Fibroblast of skin of left biceps (primary cell): ENCODE data around the gene GATA5.

Experiments
- DNase-seq, 2 experiments: peaks; one replicate each; pipeline ENCODE4 v3.0.0-alpha.2; 2013; ENCODE audit warnings: low read depth in 2 of 2

GATA5 gene

GRCh38 chr20:62487561-62488354, 12.0 kb upstream of the GATA5 start:
- no peak for DNase-seq

- no peak for DNase-seq
These were observed 11.3 kb upstream of the GATA5 start for GRCh38 chr20:62487118-62487517.

DNA sequence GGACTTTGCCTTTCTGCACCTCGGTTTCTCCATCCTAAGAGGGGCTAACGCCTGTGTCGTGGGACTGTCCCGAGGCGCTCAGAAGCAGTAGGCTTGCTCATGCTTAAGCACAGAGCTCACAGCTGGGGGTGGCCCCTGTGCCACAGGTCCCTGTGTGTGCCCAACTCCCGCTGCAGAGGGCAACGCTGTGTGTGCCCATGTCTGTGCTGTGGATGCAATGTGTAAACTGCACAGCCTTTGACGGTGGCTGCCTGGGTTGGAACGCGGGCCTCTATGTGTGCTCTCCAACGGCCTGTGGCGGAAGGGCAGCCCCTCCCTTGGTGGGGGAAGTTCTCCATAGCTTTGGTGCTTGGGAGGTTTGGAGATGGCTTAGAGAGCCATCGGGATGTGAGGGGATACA, 10.7 kb upstream of the GATA5 start:
- DNase-seq = no peak

DNA sequence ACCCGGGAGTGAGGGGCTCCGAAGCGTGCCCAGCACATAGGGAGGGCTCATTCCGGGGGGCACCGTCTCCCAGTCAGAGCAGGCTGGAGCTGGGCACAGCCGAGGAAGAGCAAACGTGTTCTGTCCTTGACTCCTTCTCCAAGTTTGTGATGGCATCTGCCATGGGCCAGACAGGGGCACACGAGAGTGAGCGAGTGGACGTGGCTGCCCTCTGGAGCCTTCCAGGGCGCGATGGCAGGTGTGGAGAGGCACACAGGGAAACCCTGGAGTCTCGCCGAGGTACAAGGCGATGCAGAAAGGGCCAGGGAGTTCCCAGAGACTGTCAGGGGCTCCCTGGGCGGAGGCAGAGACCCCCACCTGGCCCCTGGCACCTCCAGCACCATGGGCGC, 9.9 kb upstream of the GATA5 start:
- DNase-seq = no peak

GRCh38 chr20:62485062-62485700, 9.4 kb upstream of the GATA5 start:
- no peak for DNase-seq

- DNase-seq = no peak
These were observed 8.7 kb upstream of the GATA5 start for GRCh38 chr20:62484478-62484877.

DNA sequence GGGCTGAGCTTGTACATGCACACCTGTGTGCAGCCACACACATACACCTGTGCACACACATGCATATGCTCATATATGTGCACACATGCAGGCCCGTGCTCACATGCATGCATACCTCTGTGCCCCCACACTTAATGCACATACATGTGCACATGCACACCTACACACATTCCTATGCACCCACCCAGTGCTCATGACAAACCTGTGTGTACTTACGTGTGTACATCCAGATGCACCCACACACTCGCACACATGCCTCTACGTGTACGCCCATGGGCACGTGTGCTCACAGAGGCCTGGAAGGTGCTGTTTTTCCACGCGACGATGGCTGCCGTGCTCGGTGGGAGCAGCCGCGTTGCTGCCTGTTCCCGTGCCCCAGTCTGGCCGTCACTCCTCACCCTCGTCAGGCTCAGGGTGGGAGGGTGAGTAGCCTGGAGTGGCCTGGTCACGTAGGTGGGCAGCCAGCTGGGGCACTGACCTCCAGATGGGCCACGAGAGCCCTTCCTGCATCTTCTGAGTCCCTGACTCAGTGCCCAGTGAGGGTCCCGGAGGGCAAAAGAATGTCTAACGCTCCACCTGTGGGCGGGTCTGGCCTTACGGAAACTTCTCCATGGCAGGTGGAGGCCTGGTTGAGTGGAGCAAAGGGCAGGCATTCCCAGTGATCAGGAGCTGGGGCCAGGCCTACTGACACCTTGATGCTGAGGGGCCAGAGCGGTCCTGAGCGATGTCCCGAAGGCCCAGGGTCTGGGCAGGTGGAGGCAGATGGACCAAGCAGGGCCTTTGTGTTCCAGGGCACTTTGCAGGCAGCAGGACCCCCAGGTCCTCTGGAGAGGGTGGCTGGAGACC, 8.0 kb upstream of the GATA5 start:
- no peak for DNase-seq

GRCh38 chr20:62482974-62483373, 7.2 kb upstream of the GATA5 start:
- DNase-seq = no peak

- no peak for DNase-seq
These were observed 6.5 kb upstream of the GATA5 start for GRCh38 chr20:62482146-62482809.

- no peak for DNase-seq
These were observed 5.8 kb upstream of the GATA5 start for GRCh38 chr20:62481425-62482145.

DNA sequence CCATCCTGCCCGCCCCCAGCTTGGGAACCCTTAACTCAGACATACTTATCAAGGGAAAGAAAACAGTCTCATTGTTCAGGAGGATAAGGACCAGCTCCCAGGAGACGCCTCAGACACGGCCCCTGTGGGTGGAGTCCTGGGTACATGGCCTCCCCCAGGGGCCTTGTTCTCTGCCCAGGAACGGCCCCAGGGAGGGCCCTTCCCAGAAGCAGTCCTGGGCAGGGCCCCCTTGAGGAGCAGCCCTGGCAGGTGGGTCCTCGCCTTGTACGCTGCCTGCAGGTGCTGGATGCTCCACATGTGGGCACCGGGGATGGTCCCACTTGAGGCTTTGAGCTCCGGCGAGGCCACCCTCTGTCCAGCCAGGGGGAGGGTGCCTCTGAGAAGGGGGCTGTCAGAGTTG, 4.5 kb upstream of the GATA5 start:
- DNase-seq = no peak

DNA sequence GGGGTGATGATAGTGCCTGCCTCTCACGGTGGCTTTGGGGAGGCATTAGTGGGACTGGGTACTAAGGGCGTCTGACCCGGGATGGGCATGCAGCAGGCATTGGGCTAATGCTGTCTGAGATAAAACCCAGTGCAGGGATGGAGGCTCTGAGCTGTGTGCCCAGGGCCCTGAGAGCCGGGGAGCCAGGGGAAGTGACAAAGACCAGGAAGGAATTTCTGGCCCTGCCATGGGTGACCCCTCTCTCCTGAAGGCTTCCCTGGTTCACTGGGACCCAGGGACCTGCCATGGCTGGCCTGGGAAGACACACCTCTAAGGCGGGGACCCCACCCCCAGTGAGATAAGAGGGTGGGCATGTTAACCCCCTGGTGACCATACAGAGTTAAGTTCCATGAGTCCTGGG, 3.9 kb upstream of the GATA5 start:
- DNase-seq = no peak

- no peak for DNase-seq
These were observed 3.4 kb upstream of the GATA5 start for GRCh38 chr20:62479156-62479555.

DNA sequence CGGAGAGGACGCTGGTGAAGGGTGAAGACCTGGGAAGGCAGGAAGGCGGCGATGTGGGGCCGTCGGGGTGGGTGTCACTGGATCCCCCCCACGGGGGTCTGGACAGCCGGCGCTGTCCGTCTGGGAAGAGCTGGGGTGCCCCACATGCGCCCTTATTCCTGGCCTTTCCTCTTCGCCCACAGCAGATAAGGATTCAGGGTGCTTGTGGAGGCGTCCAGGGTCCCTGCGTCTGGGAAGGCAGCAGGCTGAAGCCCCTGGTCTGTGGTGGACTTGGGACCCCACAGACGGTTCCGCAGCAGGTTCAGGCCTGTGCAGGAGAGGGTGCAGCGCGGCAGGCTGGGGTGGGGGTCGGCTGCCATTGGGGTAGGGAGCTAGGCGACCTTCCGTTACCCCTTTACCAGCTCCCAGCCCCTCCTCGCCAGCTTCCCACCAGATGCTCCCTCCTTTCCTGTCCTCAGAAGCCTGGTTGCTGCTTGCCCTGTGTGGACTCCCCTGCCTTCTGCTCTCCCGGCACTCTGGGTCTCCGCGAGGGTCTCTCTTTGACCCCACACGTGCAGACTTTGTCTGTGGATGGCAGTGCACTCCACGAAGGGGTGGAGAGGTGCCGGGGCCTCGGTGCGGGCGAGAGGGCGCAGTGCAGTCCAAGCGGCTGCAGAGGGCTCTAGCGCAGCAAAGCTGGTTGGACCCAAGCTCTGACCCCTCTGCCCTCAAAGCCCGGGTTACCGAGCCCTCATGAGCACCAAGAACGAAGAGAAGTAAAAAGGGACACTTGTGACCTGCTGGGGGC, 2.1 kb upstream of the GATA5 start:
- no peak for DNase-seq

GRCh38 chr20:62476056-62476838, 452 bp upstream of the GATA5 start:
- DNase-seq = no peak

GRCh38 chr20:62475027-62475771, 596 bp downstream of the GATA5 start:
- no peak for DNase-seq

GRCh38 chr20:62474604-62475026, 1.2 kb downstream of the GATA5 start:
- no peak for DNase-seq

GRCh38 chr20:62473717-62474603, 1.8 kb downstream of the GATA5 start:
- no peak for DNase-seq
